KMS-11 (cell line): ENCODE measurements around the gene TRMT11.
"Not testable (repeated sequence)": the region's sequence is repeated elsewhere in the genome, so short reads cannot be mapped to it uniquely, and the experiment has no call there.

Experiments used
- H2AFZ ChIP-seq: fragments of 200-600 bp; sonication (generic); 2 replicates; pipeline ENCODE4 v1.6.1; 2016; ENCODE audit warnings: antibody characterized with exemption, mixed run types, low read depth
- H3K27ac ChIP-seq: fragments of 200-600 bp; sonication (generic); 2 replicates; pipeline ENCODE4 v1.6.1; 2016; ENCODE audit warnings: mild to moderate bottlenecking, mixed run types
- H3K27me3 ChIP-seq: fragments of 200-600 bp; sonication (generic); 2 replicates; pipeline ENCODE4 v1.6.1; 2017; ENCODE audit warnings: mild to moderate bottlenecking, low read depth, mixed run types, moderate library complexity; ENCODE audit not compliant: insufficient read depth
- H3K36me3 ChIP-seq: fragments of 200-600 bp; sonication (generic); 2 replicates; pipeline ENCODE4 v1.6.1; 2017; ENCODE audit warnings: mild to moderate bottlenecking, mixed run types; ENCODE audit not compliant: insufficient read depth
- H3K4me1 ChIP-seq: fragments of 200-600 bp; sonication (generic); 2 replicates; pipeline ENCODE4 v1.6.1; 2016; ENCODE audit warnings: mild to moderate bottlenecking, low read depth, mixed run types; ENCODE audit not compliant: poor library complexity, severe bottlenecking
- H3K4me2 ChIP-seq: fragments of 200-600 bp; sonication (generic); 2 replicates; pipeline ENCODE4 v1.7.0; 2016; ENCODE audit warnings: mild to moderate bottlenecking, mixed run types
- H3K4me3 ChIP-seq: fragments of 200-600 bp; sonication (generic); IDR thresholded peaks from 2 replicates; pipeline ENCODE4 v1.6.1; 2017; ENCODE audit warnings: low read depth, low read length, mixed read lengths; ENCODE audit not compliant: insufficient read depth
- H3K79me2 ChIP-seq: fragments of 200-600 bp; sonication (generic); 2 replicates; pipeline ENCODE4 v1.6.1; 2016; ENCODE audit warnings: low read depth, mixed run types; ENCODE audit not compliant: insufficient read depth
- H3K9ac ChIP-seq: fragments of 200-600 bp; sonication (generic); 2 replicates; pipeline ENCODE4 v1.6.1; 2016; ENCODE audit warnings: mild to moderate bottlenecking, mixed run types
- H4K20me1 ChIP-seq: fragments of 200-600 bp; sonication (generic); 2 replicates; pipeline ENCODE4 v1.6.1; 2016; ENCODE audit warnings: mild to moderate bottlenecking, mixed run types; ENCODE audit not compliant: insufficient read depth
- CTCF ChIP-seq: fragments of 200-600 bp; sonication (generic); conservative IDR thresholded peaks from 2 replicates; pipeline ENCODE4 v1.6.1; 2017; ENCODE audit warnings: low read depth, mild to moderate bottlenecking, antibody characterized with exemption, low read length, moderate library complexity, mixed read lengths

Gene TRMT11

GRCh38 chr6:126015863-126016262 is 29.5 kb downstream of the TRMT11 start:
- H4K20me1 ChIP-seq: no peaks in the 10 kb centered on the region
- TF ChIP-seq CTCF: no peak
- H3K36me3 ChIP-seq: no peaks in the 10 kb centered on the region
- no peak overlapping the region for H3K9ac ChIP-seq
- H3K4me2 ChIP-seq: no peak overlapping the region
- H2AFZ ChIP-seq: no peak overlapping the region
- H3K4me3 ChIP-seq: no peak overlapping the region
- no peak overlapping the region for H3K27ac ChIP-seq
- H3K27me3 ChIP-seq: no peaks in the 10 kb centered on the region
- no peaks in the 10 kb centered on the region for H3K4me1 ChIP-seq
- no peaks in the 10 kb centered on the region for H3K79me2 ChIP-seq

- no peak overlapping the region for H2AFZ ChIP-seq
- no peak overlapping the region for H3K9ac ChIP-seq
- no peaks in the 10 kb centered on the region for H3K79me2 ChIP-seq
- no peak overlapping the region for H3K27ac ChIP-seq
- no peak overlapping the region for H3K4me3 ChIP-seq
- H3K36me3 ChIP-seq: no peaks in the 10 kb centered on the region
- no peaks in the 10 kb centered on the region for H4K20me1 ChIP-seq
- H3K4me1 ChIP-seq: no peaks in the 10 kb centered on the region
- no peak for TF ChIP-seq CTCF
- H3K4me2 ChIP-seq: no peak overlapping the region
- H3K27me3 ChIP-seq: no peaks in the 10 kb centered on the region
Observed at GRCh38 chr6:126016591-126016990, 30.3 kb downstream of the TRMT11 start.

DNA sequence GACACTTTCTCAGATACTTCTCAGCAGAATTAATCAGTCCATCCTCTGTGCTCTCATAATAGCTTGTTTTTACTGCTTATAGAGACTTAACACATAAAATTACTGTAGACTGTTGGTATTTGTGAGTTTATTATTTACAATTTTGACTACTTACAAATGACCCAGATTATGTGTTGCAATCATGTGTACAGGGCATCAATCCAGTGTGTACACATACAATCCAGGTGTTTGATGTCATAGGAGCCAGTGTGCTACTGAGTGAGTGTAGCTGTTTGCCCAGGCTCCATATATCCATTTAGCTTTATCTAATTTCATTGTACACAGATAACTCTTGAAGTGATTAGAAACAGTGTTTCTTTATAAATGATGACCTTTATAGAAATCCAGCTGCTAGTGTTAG is 31.3 kb downstream of the TRMT11 start:
- Histone ChIP-seq H3K4me3 (no peak overlapping the region), H3K4me2 (no peak overlapping the region), H2AFZ (no peak overlapping the region), H3K27me3 (no peaks in the 10 kb centered on the region), H3K27ac (no peak overlapping the region), H3K79me2 (no peaks in the 10 kb centered on the region), H3K9ac (no peak overlapping the region), H3K36me3 (no peaks in the 10 kb centered on the region; the same call in 1 of the 2 replicates), H3K4me1 (no peaks in the 10 kb centered on the region), H4K20me1 (no peaks in the 10 kb centered on the region)
- TF ChIP-seq CTCF: no peak

- H3K79me2 ChIP-seq: no peaks in the 10 kb centered on the region
- no peaks in the 10 kb centered on the region for H3K27me3 ChIP-seq
- H3K9ac ChIP-seq: no peak overlapping the region
- no peak overlapping the region for H3K4me3 ChIP-seq
- H3K36me3 ChIP-seq: no peaks in the 10 kb centered on the region; the same call in 1 of the 2 replicates
- H3K4me1 ChIP-seq: no peaks in the 10 kb centered on the region
- no peak overlapping the region for H3K4me2 ChIP-seq
- no peak overlapping the region for H2AFZ ChIP-seq
- H4K20me1 ChIP-seq: no peaks in the 10 kb centered on the region
- no peak overlapping the region for H3K27ac ChIP-seq
- TF ChIP-seq CTCF: no peak
Observed at GRCh38 chr6:126020305-126021050, 34.1 kb downstream of the TRMT11 start.

DNA sequence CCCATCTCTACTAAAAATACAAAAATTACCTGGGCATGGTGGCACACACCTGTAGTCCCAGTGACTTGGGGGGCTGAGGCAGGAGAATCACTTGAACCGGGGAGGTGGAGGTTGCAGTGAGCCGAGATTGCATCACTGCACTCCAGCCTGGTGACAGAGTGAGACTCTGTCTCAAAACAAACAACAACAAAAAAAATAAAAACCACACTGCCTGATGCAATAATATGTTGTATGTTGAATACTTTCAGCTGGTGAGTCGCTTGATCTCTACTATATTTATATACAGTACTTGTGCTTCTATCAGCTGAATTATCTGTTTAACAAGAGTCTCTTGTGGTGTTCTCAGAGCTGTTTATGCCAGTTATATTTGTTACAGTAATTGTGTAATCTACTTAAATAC is 37.1 kb downstream of the TRMT11 start:
- H3K4me2 ChIP-seq, H2AFZ ChIP-seq, H3K4me3 ChIP-seq, H3K27me3 ChIP-seq, H3K9ac ChIP-seq, H3K4me1 ChIP-seq, H4K20me1 ChIP-seq, H3K79me2 ChIP-seq, H3K36me3 ChIP-seq, H3K27ac ChIP-seq: not testable (repeated sequence)
